HFF-Myc (cell line): ENCODE results near the gene NLRP3.
A peak's percentile ranks its signal among the peaks of the same experiment; 100 is the strongest.
"Not testable (repeated sequence)": the region's sequence is repeated elsewhere in the genome, so short reads cannot be mapped to it uniquely, and the experiment has no call there.

Experiments used
- DNase-seq: peaks from one replicate; pipeline ENCODE4 v3.0.0-alpha.2; 2011; ENCODE audit warnings: low read depth; ENCODE audit errors: extremely low read depth
- H3K4me3 ChIP-seq: replicated peaks from 2 replicates; pipeline ENCODE4 v1.5.1; 2011; ENCODE audit warnings: low read depth, mild to moderate bottlenecking, control low read depth, low read length
- TF ChIP-seq, protein P1 (sequence below): IDR thresholded peaks from 2 replicates; pipeline ENCODE4 v1.5.1; 2012; ENCODE audit warnings: mild to moderate bottlenecking, low read depth, low read length, control low read depth; ENCODE audit errors: missing control alignments

NLRP3 gene

GRCh38 chr1:247371801-247372259 lies 44.1 kb upstream of the NLRP3 start:
- no peak overlapping the region for H3K4me3 ChIP-seq
- DNase-seq, result no peak
- TF ChIP-seq, protein P1, sequence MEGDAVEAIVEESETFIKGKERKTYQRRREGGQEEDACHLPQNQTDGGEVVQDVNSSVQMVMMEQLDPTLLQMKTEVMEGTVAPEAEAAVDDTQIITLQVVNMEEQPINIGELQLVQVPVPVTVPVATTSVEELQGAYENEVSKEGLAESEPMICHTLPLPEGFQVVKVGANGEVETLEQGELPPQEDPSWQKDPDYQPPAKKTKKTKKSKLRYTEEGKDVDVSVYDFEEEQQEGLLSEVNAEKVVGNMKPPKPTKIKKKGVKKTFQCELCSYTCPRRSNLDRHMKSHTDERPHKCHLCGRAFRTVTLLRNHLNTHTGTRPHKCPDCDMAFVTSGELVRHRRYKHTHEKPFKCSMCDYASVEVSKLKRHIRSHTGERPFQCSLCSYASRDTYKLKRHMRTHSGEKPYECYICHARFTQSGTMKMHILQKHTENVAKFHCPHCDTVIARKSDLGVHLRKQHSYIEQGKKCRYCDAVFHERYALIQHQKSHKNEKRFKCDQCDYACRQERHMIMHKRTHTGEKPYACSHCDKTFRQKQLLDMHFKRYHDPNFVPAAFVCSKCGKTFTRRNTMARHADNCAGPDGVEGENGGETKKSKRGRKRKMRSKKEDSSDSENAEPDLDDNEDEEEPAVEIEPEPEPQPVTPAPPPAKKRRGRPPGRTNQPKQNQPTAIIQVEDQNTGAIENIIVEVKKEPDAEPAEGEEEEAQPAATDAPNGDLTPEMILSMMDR, result no peak

DNA sequence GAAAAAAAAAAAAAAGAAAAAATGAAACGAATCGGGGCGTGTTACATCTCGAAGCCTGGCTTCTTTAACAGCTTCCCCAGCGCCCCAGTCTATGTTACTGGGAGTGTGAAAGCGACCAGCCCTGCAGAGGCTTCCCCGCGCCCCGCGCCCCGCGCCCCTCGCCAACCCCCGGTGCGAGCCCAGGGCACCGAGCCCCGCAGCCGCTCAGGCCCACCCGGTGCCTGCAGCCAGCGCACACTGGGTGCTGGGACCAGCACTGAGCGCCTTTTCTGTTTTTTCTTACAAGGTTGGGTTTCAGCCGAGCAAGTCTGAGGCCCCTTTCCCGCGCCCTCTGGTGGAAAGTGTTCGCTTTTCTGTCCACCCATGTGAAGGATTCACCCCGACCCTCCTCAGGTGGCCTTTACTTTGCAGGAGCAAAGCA lies 42.2 kb upstream of the NLRP3 start:
- DNase-seq, result no peak
- no peak overlapping the region for H3K4me3 ChIP-seq
- TF ChIP-seq, protein P1, result peak; percentile 47

- not testable (repeated sequence) for H3K4me3 ChIP-seq, DNase-seq
Observed at GRCh38 chr1:247374651-247375334, 41.2 kb upstream of the NLRP3 start.

- TF ChIP-seq, protein P1, result no peak
- no peak for DNase-seq
- no peak overlapping the region for H3K4me3 ChIP-seq
Observed at GRCh38 chr1:247375747-247376146, 40.2 kb upstream of the NLRP3 start.

- TF ChIP-seq, protein P1, result no peak
- no peak for DNase-seq
- no peak overlapping the region for H3K4me3 ChIP-seq
Observed at GRCh38 chr1:247376659-247377058, 39.3 kb upstream of the NLRP3 start.

DNA sequence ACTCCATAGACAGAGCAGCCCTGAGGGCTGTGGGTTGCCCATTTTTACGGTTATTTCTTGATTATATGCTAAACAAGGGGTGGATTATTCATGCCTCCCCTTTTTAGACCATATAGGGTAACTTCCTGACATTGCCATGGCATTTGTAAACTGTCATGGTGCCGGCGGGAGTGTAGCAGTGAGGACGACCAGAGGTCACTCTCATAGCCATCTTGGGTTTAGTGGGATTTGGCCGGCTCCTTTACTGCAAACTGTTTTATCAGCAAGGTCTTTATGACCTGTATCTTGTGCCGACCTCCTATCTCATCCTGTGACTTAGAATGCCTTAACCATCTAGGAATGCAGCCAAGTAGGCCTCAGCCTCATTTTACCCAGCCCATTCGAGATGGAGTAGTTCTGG lies 38.3 kb upstream of the NLRP3 start:
- H3K4me3 ChIP-seq, DNase-seq: not testable (repeated sequence)

DNA sequence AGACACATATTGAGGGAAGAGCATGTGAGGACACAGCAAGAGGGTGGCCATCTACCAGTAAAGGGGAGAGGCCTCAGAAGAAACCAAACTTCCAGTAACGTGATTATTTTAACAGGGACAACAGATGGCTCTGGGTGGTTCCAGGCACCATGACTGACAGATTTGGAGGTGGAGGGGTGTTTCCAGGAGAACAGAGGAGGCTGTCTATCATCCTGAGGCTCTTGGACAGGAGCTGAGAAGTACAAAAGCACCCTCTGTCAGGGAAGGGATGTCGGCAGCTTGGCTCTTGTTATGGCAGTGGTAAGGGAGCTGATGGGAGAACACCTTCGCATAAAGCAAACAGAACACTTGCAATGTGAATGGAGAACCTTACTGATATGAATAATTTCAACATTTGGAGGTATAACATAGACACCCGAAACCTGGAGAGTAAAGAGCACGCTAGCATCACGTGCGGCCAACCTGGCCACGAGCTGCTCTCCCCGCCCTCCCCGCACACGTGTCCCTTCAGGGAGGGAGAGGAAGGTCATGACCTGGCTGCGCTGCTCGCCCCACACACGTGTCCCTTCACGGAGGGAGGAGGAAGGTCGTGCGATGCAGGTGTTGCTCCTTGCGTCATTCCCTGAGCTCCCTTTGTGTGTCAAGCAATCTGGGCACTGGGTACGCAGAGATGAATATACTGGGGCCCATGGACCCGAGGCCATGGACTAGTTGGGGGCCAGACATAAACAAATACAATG lies 37.5 kb upstream of the NLRP3 start:
- TF ChIP-seq, protein P1, result no peak
- no peak overlapping the region for H3K4me3 ChIP-seq
- no peak for DNase-seq
